AG10803 (cell line): ENCODE results near the gene ARMS2.
A peak's percentile ranks its signal among the peaks of the same experiment; 100 is the strongest.

Experiments used
- DNase-seq: peaks from one replicate; pipeline ENCODE4 v3.0.0; 2010; ENCODE audit warnings: low read depth
- H3K4me3 ChIP-seq: 2 replicates; pipeline ENCODE4 v1.5.1; 2011; ENCODE audit warnings: mild to moderate bottlenecking, low read length, control low read depth
- TF ChIP-seq, protein P1 (sequence below): conservative IDR thresholded peaks from 2 replicates; pipeline ENCODE4 v1.5.1; 2011; ENCODE audit warnings: mild to moderate bottlenecking, low read length, control low read depth, inconsistent platforms

ARMS2 gene

DNA sequence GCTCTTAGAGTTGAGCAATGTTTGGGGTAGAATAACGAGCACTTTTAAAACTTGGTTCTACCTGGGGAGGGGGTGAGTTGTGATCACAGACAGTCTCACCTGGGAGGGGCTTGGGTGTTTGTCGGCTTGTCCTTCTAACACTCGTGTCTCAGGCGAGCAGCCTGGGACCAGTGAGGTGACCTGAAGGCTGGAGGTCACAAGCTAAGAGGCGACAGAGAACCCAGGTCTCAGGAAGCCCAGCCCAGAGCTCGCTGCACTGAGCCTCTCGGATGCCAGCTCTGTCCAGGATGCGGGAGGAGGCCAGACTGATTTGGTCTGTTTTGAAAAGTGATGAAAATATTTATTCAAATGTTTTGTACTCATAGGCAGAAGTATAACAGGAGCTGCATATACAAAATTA, 18.7 kb downstream of the ARMS2 start:
- TF ChIP-seq, protein P1, sequence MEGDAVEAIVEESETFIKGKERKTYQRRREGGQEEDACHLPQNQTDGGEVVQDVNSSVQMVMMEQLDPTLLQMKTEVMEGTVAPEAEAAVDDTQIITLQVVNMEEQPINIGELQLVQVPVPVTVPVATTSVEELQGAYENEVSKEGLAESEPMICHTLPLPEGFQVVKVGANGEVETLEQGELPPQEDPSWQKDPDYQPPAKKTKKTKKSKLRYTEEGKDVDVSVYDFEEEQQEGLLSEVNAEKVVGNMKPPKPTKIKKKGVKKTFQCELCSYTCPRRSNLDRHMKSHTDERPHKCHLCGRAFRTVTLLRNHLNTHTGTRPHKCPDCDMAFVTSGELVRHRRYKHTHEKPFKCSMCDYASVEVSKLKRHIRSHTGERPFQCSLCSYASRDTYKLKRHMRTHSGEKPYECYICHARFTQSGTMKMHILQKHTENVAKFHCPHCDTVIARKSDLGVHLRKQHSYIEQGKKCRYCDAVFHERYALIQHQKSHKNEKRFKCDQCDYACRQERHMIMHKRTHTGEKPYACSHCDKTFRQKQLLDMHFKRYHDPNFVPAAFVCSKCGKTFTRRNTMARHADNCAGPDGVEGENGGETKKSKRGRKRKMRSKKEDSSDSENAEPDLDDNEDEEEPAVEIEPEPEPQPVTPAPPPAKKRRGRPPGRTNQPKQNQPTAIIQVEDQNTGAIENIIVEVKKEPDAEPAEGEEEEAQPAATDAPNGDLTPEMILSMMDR = no peak
- no peak overlapping the region for H3K4me3 ChIP-seq
- no peak for DNase-seq

DNA sequence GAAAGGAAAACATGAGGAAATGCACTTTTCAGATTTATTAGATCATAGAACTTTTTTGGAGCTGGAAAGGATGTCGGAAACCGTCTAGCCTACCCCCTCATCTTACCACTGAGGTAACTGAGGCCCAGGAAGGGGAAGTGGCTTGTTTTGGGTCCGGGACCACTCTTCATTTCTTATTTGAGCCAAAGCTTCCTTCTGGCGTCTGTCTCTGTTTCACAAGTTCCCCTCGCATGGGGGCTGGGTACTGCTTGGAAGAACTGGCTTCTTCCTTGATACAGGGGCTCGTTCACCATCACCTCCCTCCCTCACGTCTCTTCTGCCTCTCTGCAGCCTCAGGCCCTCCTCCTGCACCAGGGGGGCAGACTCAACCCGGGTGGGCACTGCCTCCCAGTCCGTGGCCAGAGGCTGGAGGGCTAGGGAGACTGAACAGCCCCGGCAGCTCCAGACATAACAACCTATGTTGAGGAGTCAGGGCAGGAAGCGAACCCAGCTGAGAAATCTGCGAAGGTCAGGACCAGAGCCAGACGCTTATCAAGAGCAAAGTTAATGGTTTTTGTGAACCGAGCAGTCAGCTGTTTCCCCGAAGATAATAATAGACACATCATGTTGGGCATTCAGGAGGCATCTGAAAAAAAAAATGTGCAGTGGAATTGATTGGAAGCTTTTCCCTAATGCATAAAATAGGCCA, 19.8 kb downstream of the ARMS2 start:
- DNase-seq = no peak
- TF ChIP-seq, protein P1 = no peak
- H3K4me3 ChIP-seq = no peak overlapping the region

DNA sequence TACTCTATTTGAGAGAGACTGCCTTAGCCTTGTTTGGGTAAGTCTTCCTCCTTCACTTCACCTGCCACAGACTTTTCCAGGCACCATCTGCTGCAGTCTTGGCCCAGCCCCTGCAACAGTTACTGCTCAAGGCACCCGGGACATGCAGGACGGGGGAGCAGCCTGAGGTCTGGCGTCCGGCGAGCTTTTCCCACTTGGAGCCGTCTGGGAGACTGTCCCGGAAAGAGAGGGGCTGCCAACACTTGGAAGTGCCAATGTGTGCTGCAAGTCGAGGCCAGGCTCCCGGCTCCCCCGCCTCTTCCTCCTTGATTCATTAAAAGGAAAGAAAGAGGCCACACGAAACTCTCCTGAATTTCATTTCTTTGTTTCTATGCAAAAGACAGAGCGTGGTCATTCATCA, 20.6 kb downstream of the ARMS2 start:
- TF ChIP-seq, protein P1 = no peak
- DNase-seq = peak; percentile 52
- H3K4me3 ChIP-seq = no peak overlapping the region

DNA sequence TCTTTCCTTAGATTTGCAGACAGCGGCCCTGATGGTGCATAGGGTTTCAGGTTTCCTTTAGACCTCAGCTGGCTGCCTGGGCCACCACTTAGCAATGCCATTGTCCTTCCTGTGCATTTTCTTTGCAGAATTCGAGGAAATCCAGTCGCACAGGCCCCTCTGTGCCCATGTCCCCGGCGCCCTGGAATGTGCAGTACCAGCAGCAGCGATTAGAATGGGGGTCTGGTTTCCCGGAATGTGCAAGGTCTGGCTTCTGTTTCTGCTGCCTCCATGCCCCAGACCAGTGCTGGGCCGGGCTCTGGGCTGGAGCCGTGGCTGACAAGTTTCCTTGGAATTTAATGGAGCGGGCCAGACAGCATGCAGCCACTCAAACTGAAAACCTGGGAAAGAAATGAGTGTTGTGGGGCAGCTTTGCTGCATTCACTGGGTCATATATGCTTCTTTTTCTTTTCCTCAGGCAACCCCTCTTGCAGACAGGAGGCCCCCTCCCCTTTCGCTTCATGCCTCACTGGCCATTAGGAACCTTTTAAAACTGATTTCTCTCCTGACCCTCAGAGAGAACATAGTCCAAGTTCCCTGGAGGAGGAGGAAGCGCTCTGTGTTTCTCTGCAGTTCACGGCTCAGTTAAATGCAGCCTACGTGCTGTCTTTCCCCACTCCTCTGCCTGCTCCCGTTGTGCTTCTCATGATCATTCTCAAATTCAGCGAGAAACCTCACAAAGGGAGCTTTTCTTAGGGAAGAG, 21.3 kb downstream of the ARMS2 start:
- DNase-seq = peak; percentile 46
- TF ChIP-seq, protein P1 = no peak
- H3K4me3 ChIP-seq = no peak overlapping the region

DNA sequence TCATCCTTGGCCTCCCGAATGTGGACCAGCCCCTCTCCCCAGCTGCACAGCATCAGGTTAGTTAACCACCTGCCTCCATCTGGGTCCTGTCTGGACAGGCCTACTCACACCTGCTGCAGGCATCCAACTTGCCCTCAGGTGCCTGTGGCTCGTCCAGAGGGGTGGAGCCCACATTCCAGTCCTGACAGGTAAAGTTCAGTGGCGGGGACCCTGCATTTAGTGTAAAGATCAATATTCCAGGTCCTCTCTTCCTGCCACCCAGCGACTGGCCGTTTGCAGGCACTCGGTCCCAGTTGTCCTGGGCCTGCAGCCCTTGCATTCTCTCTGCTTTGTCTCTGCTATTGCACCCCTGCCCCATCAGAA, 21.9 kb downstream of the ARMS2 start:
- DNase-seq = no peak
- TF ChIP-seq, protein P1 = no peak
- no peak overlapping the region for H3K4me3 ChIP-seq

DNA sequence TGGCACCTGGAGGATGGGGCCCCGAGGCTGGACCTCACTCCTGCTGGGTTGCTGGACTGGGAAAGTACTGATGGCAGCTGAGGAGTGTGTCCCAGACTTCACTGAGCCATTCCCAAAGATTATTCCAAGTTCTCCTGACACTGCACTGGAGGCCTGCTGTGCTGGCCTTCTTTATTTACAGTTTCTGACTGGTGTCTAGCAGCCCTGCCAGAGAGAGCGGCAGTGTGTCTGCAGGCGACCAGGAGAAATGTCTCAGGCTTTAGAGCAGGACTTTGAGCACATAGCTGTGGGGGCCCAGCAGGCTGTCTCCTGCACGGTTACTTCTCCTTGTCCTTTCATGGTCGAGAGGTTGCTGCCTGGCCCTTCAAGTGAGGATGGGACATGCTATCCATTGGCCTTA, 23.0 kb downstream of the ARMS2 start:
- no peak overlapping the region for H3K4me3 ChIP-seq
- DNase-seq = no peak
- TF ChIP-seq, protein P1 = no peak

DNA sequence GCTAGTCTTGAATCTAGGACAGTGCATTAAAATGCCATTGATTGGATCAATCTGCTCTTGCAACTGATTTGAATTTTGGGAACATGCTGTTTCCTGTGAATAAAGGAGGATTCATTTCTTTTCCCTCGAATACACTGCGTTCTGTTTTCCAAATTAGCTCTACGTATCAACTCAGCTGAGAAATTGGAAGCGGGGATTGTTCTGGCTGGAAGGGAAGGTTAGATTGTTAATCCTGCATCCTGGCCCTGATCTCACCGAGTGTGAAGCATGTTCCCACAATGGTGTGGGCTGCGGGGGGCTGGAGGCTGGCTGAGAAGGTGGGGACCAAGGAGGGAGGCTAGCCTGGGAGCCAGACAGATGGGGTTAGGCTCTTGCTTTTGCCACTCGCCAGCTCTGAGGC, 24.5 kb downstream of the ARMS2 start:
- TF ChIP-seq, protein P1 = no peak
- H3K4me3 ChIP-seq = no peak overlapping the region
- DNase-seq = no peak
